ENCODE data around the gene RUNX1.

GRCh38 chr21:34754690-34755647 lies 294.1 kb downstream of the RUNX1 start:
- TF ChIP-seq, protein P1, sequence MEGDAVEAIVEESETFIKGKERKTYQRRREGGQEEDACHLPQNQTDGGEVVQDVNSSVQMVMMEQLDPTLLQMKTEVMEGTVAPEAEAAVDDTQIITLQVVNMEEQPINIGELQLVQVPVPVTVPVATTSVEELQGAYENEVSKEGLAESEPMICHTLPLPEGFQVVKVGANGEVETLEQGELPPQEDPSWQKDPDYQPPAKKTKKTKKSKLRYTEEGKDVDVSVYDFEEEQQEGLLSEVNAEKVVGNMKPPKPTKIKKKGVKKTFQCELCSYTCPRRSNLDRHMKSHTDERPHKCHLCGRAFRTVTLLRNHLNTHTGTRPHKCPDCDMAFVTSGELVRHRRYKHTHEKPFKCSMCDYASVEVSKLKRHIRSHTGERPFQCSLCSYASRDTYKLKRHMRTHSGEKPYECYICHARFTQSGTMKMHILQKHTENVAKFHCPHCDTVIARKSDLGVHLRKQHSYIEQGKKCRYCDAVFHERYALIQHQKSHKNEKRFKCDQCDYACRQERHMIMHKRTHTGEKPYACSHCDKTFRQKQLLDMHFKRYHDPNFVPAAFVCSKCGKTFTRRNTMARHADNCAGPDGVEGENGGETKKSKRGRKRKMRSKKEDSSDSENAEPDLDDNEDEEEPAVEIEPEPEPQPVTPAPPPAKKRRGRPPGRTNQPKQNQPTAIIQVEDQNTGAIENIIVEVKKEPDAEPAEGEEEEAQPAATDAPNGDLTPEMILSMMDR (conservative IDR thresholded peaks at IDR 0.05; ENCODE audit: low read depth, low read length): no peak
- TF ChIP-seq EZH2 (IDR thresholded peaks at IDR 0.05; ENCODE audit: borderline replicate concordance, low read depth, low read length, poor library complexity, severe bottlenecking): no peak

Data from A673 (cell line).